Endodermal cell (in vitro differentiated cells): ENCODE data around the gene SELENOI. TPM values are rescaled to one million over a fixed set of nuclear protein-coding genes. Genes with fewer than 3 reads are reported as not detected.

Experiments used
- DNase-seq: peaks from one replicate; pipeline ENCODE4 v3.0.0-alpha.2; 2017
- H3K27ac ChIP-seq: 2 replicates; pipeline ENCODE4 v1.5.1; 2013; ENCODE audit warnings: mild to moderate bottlenecking, low read depth, low read length, moderate library complexity
- H3K27me3 ChIP-seq: 2 replicates; pipeline ENCODE4 v1.6.1; 2013; ENCODE audit warnings: mild to moderate bottlenecking, low read length, moderate library complexity; ENCODE audit not compliant: insufficient read depth, control insufficient read depth, poor library complexity, severe bottlenecking
- H3K36me3 ChIP-seq: 2 replicates; pipeline ENCODE4 v1.7.0; 2013; ENCODE audit warnings: mild to moderate bottlenecking, low read length, moderate library complexity; ENCODE audit not compliant: control insufficient read depth, insufficient read depth
- H3K4me1 ChIP-seq: one replicate; pipeline ENCODE4 v1.7.0; 2013; ENCODE audit warnings: low read length; ENCODE audit not compliant: control insufficient read depth, insufficient read depth
- H3K4me3 ChIP-seq: 2 replicates; pipeline ENCODE4 v1.5.1; 2013; ENCODE audit warnings: mild to moderate bottlenecking, low read length, moderate library complexity
- H3K9ac ChIP-seq: 2 replicates; pipeline ENCODE4 v1.6.1; 2013; ENCODE audit warnings: mild to moderate bottlenecking, low read length, moderate library complexity; ENCODE audit not compliant: poor library complexity, severe bottlenecking; ENCODE audit errors: extremely low read depth
- H3K9me3 ChIP-seq: 2 replicates; pipeline ENCODE4 v1.6.1; 2013; ENCODE audit warnings: mild to moderate bottlenecking, low read length, moderate library complexity; ENCODE audit not compliant: control insufficient read depth
- H3K27ac Mint-ChIP-seq: 2 replicates; pipeline ENCODE4 v1.8.0; 2020; ENCODE audit warnings: mixed read lengths
- H3K27me3 Mint-ChIP-seq: 2 replicates; pipeline ENCODE4 v1.8.0; 2021; ENCODE audit warnings: mild to moderate bottlenecking, mixed read lengths; ENCODE audit not compliant: insufficient read depth
- H3K36me3 Mint-ChIP-seq: 2 replicates; pipeline ENCODE4 v1.8.0; 2020; ENCODE audit warnings: low read depth, mixed read lengths
- H3K4me1 Mint-ChIP-seq: 2 replicates; pipeline ENCODE4 v1.8.0; 2020; ENCODE audit warnings: mixed read lengths
- H3K4me3 Mint-ChIP-seq: 2 replicates; pipeline ENCODE4 v1.8.0; 2020; ENCODE audit warnings: mild to moderate bottlenecking, moderate library complexity, mixed read lengths
- H3K9me3 Mint-ChIP-seq: 2 replicates; pipeline ENCODE4 v1.8.0; 2020; ENCODE audit warnings: mild to moderate bottlenecking, mixed read lengths
- WGBS, 2 experiments: methylation state at CpG; one replicate each; pipeline versions ENCODE4 v1.1.5 to v1.1.7; 2013; ENCODE audit warnings: missing lambda C conversion rate in 2 of 2, mixed read lengths in 1 of 2; ENCODE audit not compliant: insufficient coverage in 1 of 2, insufficient read length in 1 of 2; 5-methylcytosine and 5-hydroxymethylcytosine counted together
- total RNA-seq, 2 donors: library from RNA; stranded (reverse); fragmentation: NEBNext Ultra II Directional in 1 of 2; extraction: Animal tissue kit (Norgen Biotek cat#: 25700) in 1 of 2; gene quantifications; 2 replicates in 1 of 2; 3 replicates in 1 of 2; pipeline ENCODE4 v1.2.1, GENCODE V29; 2021
- TF ChIP-seq, protein P1 (sequence below): fragments of 200-600 bp; sonication (generic); conservative IDR thresholded peaks from 2 replicates; pipeline ENCODE4 v1.5.0; 2021; ENCODE audit warnings: antibody characterized with exemption, mild to moderate bottlenecking

SELENOI gene
- total RNA-seq, 2 donors from 2014 or later, result 59.3 to 77.1 TPM

- Mint-ChIP-seq H3K4me3 (no peak overlapping the region), H3K9me3 (peaks cover 3% of the 10 kb centered on the region), H3K27ac (peak overlapping the region; percentile 9), H3K36me3 (peaks cover 24% of the 10 kb centered on the region), H3K4me1 (peaks cover 45% of the 10 kb centered on the region), H3K27me3 (no peaks in the 10 kb centered on the region)
- 44 to 65% methylated on average over 4 to 9 of the region's 9 CpGs for WGBS, 2 experiments
- H3K4me1 ChIP-seq, result peaks cover 11% of the 10 kb centered on the region
- peak overlapping the region; percentile 0 for H3K4me3 ChIP-seq
- no peak for DNase-seq
- peaks cover 29% of the 10 kb centered on the region for H3K36me3 ChIP-seq
- H3K9me3 ChIP-seq, result no peaks in the 10 kb centered on the region
- H3K27me3 ChIP-seq, result no peaks in the 10 kb centered on the region
- H3K9ac ChIP-seq, result no peak overlapping the region
- no peak overlapping the region for H3K27ac ChIP-seq
- TF ChIP-seq, protein P1, sequence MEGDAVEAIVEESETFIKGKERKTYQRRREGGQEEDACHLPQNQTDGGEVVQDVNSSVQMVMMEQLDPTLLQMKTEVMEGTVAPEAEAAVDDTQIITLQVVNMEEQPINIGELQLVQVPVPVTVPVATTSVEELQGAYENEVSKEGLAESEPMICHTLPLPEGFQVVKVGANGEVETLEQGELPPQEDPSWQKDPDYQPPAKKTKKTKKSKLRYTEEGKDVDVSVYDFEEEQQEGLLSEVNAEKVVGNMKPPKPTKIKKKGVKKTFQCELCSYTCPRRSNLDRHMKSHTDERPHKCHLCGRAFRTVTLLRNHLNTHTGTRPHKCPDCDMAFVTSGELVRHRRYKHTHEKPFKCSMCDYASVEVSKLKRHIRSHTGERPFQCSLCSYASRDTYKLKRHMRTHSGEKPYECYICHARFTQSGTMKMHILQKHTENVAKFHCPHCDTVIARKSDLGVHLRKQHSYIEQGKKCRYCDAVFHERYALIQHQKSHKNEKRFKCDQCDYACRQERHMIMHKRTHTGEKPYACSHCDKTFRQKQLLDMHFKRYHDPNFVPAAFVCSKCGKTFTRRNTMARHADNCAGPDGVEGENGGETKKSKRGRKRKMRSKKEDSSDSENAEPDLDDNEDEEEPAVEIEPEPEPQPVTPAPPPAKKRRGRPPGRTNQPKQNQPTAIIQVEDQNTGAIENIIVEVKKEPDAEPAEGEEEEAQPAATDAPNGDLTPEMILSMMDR, result no peak
Observed at GRCh38 chr2:26355038-26355995, 9.4 kb downstream of the SELENOI start.

- Mint-ChIP-seq H3K27me3 (no peaks in the 10 kb centered on the region), H3K4me3 (no peak overlapping the region), H3K36me3 (peaks cover 24% of the 10 kb centered on the region), H3K4me1 (peaks cover 46% of the 10 kb centered on the region), H3K9me3 (peaks cover 3% of the 10 kb centered on the region), H3K27ac (no peak overlapping the region)
- peaks cover 11% of the 10 kb centered on the region for H3K4me1 ChIP-seq
- WGBS, 2 experiments, result 75 to 98% methylated on average over 1 to 2 of the region's 2 CpGs
- no peak for DNase-seq
- no peak overlapping the region for H3K4me3 ChIP-seq
- H3K9me3 ChIP-seq, result no peaks in the 10 kb centered on the region
- TF ChIP-seq, protein P1, result no peak
- H3K36me3 ChIP-seq, result peaks cover 29% of the 10 kb centered on the region
- no peaks in the 10 kb centered on the region for H3K27me3 ChIP-seq
- H3K27ac ChIP-seq, result no peak overlapping the region
- H3K9ac ChIP-seq, result no peak overlapping the region
Observed at GRCh38 chr2:26356111-26356510, 10.2 kb downstream of the SELENOI start.

DNA sequence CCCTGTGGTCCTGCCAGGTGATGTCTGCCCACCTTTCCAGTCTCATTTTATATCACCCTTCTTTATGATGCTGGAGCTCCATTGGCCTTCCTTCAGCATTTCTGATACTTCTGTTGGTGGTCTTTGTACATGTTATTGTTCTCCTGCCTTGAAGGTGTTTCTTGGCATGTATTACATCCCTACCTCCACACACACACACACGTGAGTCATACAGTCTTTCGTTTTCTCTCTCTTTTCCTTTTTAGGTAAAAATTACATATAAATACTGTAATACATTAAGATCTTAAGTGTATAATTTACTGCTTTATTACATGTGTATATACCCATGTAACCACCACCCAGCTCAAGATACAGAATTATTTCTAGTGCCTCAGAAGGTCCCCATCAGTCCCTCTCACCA lies 10.8 kb downstream of the SELENOI start:
- H3K9me3 Mint-ChIP-seq, result peaks cover 3% of the 10 kb centered on the region
- Histone ChIP-seq H3K4me1 (peaks cover 11% of the 10 kb centered on the region), H3K27ac (no peak overlapping the region), H3K9ac (no peak overlapping the region), H3K27me3 (no peaks in the 10 kb centered on the region), H3K36me3 (peaks cover 26% of the 10 kb centered on the region), H3K9me3 (no peaks in the 10 kb centered on the region), H3K4me3 (no peak overlapping the region)
- peaks cover 25% of the 10 kb centered on the region for H3K36me3 Mint-ChIP-seq
- TF ChIP-seq, protein P1, result no peak
- no peak overlapping the region for H3K4me3 Mint-ChIP-seq
- H3K27me3 Mint-ChIP-seq, result no peaks in the 10 kb centered on the region
- peaks cover 46% of the 10 kb centered on the region for H3K4me1 Mint-ChIP-seq
- no peak for DNase-seq
- H3K27ac Mint-ChIP-seq, result peak overlapping the region; percentile 4
- 100% methylated on average over 2 of the region's 2 CpGs; no CpG with 5 or more reads in 1 of the 2 experiments for WGBS, 2 experiments
